Neural cell (in vitro differentiated cells): ENCODE results near the gene TMEM9. TPM values are rescaled to one million over a fixed set of nuclear protein-coding genes. Genes with fewer than 3 reads are reported as not detected.

Experiments used
- H2AFZ ChIP-seq: fragments of 200-600, 300-800 bp; sonication (generic), shearing (Covaris generic); 2 replicates; pipeline ENCODE4 v1.6.0; 2014; ENCODE audit warnings: low read depth, mild to moderate bottlenecking, antibody characterized with exemption, low read length, moderate library complexity
- H3F3A ChIP-seq: fragments of 200-600 bp; shearing (Covaris generic); 2 replicates; pipeline ENCODE4 v1.6.1; 2016; ENCODE audit warnings: mild to moderate bottlenecking, moderate library complexity, mixed read lengths, antibody characterized with exemption, low read length; ENCODE audit not compliant: insufficient read depth, poor library complexity, severe bottlenecking
- H3K27ac ChIP-seq: fragments of 200-600, 300-800 bp; sonication (generic), shearing (Covaris generic); 2 replicates; pipeline ENCODE4 v1.5.1; 2014; ENCODE audit warnings: mild to moderate bottlenecking, low read length, moderate library complexity
- H3K27me3 ChIP-seq: fragments of 300-800, 200-600 bp; sonication (generic), shearing (Covaris generic); 2 replicates; pipeline ENCODE4 v1.6.0; 2014; ENCODE audit warnings: mild to moderate bottlenecking, low read depth, low read length, moderate library complexity; ENCODE audit not compliant: insufficient read depth
- H3K36me3 ChIP-seq: fragments of 300-800, 200-600 bp; sonication (generic), shearing (Covaris generic); 2 replicates; pipeline ENCODE4 v1.5.1; 2014; ENCODE audit warnings: mild to moderate bottlenecking, antibody characterized with exemption, low read length, moderate library complexity; ENCODE audit not compliant: insufficient read depth
- H3K4me2 ChIP-seq: fragments of 300-800, 200-600 bp; sonication (generic), shearing (Covaris generic); 2 replicates; pipeline ENCODE4 v1.6.0; 2014; ENCODE audit warnings: mild to moderate bottlenecking, low read length
- H3K4me3 ChIP-seq: fragments of 300-800, 200-600 bp; sonication (generic), shearing (Covaris generic); 2 replicates; pipeline ENCODE4 v1.5.1; 2014; ENCODE audit warnings: mild to moderate bottlenecking, low read length, moderate library complexity
- H3K79me2 ChIP-seq: fragments of 200-600 bp; shearing (Covaris generic); replicated peaks from 2 replicates; pipeline ENCODE4 v1.6.0; 2014; ENCODE audit warnings: mild to moderate bottlenecking, low read length, moderate library complexity; ENCODE audit not compliant: insufficient read depth
- H3K9ac ChIP-seq: fragments of 300-800, 200-600 bp; sonication (generic), shearing (Covaris generic); 2 replicates; pipeline ENCODE4 v1.6.1; 2016; ENCODE audit warnings: mild to moderate bottlenecking, low read length, mixed read lengths
- H3K9me2 ChIP-seq: fragments of 200-600 bp; shearing (Covaris generic); 2 replicates; pipeline ENCODE4 v1.6.1; 2016; ENCODE audit warnings: mild to moderate bottlenecking, low read length, mixed read lengths; ENCODE audit not compliant: insufficient read depth
- H3K9me3 ChIP-seq: fragments of 200-600, 300-800 bp; sonication (generic), shearing (Covaris generic); 2 replicates; pipeline ENCODE4 v1.6.1; 2016; ENCODE audit warnings: mild to moderate bottlenecking, mixed run types, low read length, moderate library complexity, mixed read lengths
- H4K20me1 ChIP-seq: fragments of 200-600 bp; shearing (Covaris generic); 2 replicates; pipeline ENCODE4 v1.6.1; 2016; ENCODE audit warnings: mild to moderate bottlenecking, mixed run types; ENCODE audit not compliant: insufficient read depth
- EP300 ChIP-seq: fragments of 450-650 bp; conservative IDR thresholded peaks from 2 replicates; pipeline ENCODE4 v1.6.1; 2014; ENCODE audit warnings: antibody characterized with exemption, mild to moderate bottlenecking, moderate library complexity; ENCODE audit not compliant: poor library complexity, severe bottlenecking
- EZH2 ChIP-seq: fragments of 200-600, 300-800 bp; shearing (Covaris generic), sonication (generic); IDR thresholded peaks from 2 replicates; pipeline ENCODE4 v1.6.1; 2014; ENCODE audit warnings: antibody characterized with exemption, low read length, borderline replicate concordance, mild to moderate bottlenecking; ENCODE audit not compliant: insufficient read depth, poor library complexity, severe bottlenecking
- POLR2AphosphoS5 ChIP-seq: IDR thresholded peaks from 2 replicates; pipeline ENCODE4 v1.6.1; 2012
- RAD21 ChIP-seq: fragments of 450-650 bp; conservative IDR thresholded peaks from 2 replicates; pipeline ENCODE4 v1.6.1; 2014; ENCODE audit warnings: antibody characterized with exemption, mild to moderate bottlenecking, moderate library complexity
- TAF1 ChIP-seq: IDR thresholded peaks from 2 replicates; pipeline ENCODE4 v1.6.1; 2012; ENCODE audit warnings: low read depth
- polyA plus RNA-seq: library from polyadenylated mRNA; depleted of rRNA; stranded (reverse); fragments of >200 nt; gene quantifications from 2 replicates; pipeline ENCODE4 v1.2.3, GENCODE V29; 2014
- TF ChIP-seq, protein P1 (sequence below): fragments of 450-650 bp; IDR thresholded peaks from 2 replicates; pipeline ENCODE4 v1.5.1; 2014; ENCODE audit warnings: antibody characterized with exemption, mild to moderate bottlenecking, moderate library complexity; ENCODE audit not compliant: poor library complexity, severe bottlenecking
- TF ChIP-seq, protein P2 (sequence below): IDR thresholded peaks from 2 replicates; pipeline ENCODE4 v1.6.1; 2012; ENCODE audit warnings: borderline replicate concordance

Gene TMEM9
- polyA plus RNA-seq, 1 donor from 2014 or later: 182 TPM

- no peak for TF ChIP-seq EP300
- Histone ChIP-seq H2AFZ (no peak within 1 kb of the TSS), H3F3A (no peaks in the 10 kb centered on the region), H3K27ac (no peak within 1 kb of the TSS), H4K20me1 (no peaks in the 10 kb centered on the region), H3K9me3 (no peaks in the 10 kb centered on the region), H3K79me2 (no peaks in the 10 kb centered on the region), H3K9ac (no peak within 1 kb of the TSS), H3K9me2 (no peaks in the 10 kb centered on the region), H3K36me3 (no peaks in the 10 kb centered on the region), H3K27me3 (no peaks in the 10 kb centered on the region), H3K4me3 (no peak within 1 kb of the TSS), H3K4me2 (no peak within 1 kb of the TSS)
Measured at GRCh38 chr1:201126832-201127754, 27.2 kb downstream of the TMEM9 start, which contains the start of gene ASCL5. ASCL5 (minus strand) TSS chr1:201127184; CDS start chr1:201115372, 11,812 bp downstream.

GRCh38 chr1:201126463-201126831 lies 27.8 kb downstream of the TMEM9 start:
- TF ChIP-seq RAD21 (no peak), EZH2 (no peak), POLR2AphosphoS5 (no peak), EP300 (no peak)
- H3K4me2 ChIP-seq: no peak overlapping the region
- no peak overlapping the region for H3K27ac ChIP-seq
- no peaks in the 10 kb centered on the region for H3K9me3 ChIP-seq
- no peak overlapping the region for H3K9ac ChIP-seq
- H3K9me2 ChIP-seq: no peaks in the 10 kb centered on the region
- no peaks in the 10 kb centered on the region for H3K27me3 ChIP-seq
- no peaks in the 10 kb centered on the region for H3F3A ChIP-seq
- no peaks in the 10 kb centered on the region for H4K20me1 ChIP-seq
- no peak overlapping the region for H2AFZ ChIP-seq
- no peaks in the 10 kb centered on the region for H3K36me3 ChIP-seq
- no peaks in the 10 kb centered on the region for H3K79me2 ChIP-seq
- H3K4me3 ChIP-seq: no peak overlapping the region

DNA sequence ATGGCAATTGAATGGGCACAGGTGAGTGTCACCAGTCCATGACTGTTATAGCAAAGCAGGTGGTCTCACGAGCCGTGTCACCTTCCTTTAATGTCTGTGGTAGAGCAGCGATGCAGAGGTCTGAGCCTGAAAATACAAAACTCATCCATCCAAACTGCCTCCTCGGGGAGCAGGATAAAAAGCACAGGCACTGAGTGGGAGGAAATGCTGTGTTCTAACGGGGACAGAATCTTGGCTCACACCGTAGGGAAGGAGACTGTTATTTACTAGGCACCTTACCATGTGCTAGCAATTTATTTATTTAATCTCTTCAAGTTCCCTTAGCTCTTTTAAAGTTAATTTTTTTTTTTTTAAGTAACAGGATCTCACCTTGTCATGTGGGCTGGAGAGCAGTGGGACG lies 28.5 kb downstream of the TMEM9 start:
- Histone ChIP-seq H2AFZ (no peak overlapping the region), H3K27me3 (no peaks in the 10 kb centered on the region), H3K36me3 (no peaks in the 10 kb centered on the region), H3K9ac (no peak overlapping the region), H3F3A (no peaks in the 10 kb centered on the region), H4K20me1 (no peaks in the 10 kb centered on the region), H3K4me2 (no peak overlapping the region), H3K27ac (no peak overlapping the region), H3K79me2 (no peaks in the 10 kb centered on the region), H3K9me2 (no peaks in the 10 kb centered on the region), H3K4me3 (no peak overlapping the region), H3K9me3 (no peaks in the 10 kb centered on the region)
- TF ChIP-seq, protein P1, sequence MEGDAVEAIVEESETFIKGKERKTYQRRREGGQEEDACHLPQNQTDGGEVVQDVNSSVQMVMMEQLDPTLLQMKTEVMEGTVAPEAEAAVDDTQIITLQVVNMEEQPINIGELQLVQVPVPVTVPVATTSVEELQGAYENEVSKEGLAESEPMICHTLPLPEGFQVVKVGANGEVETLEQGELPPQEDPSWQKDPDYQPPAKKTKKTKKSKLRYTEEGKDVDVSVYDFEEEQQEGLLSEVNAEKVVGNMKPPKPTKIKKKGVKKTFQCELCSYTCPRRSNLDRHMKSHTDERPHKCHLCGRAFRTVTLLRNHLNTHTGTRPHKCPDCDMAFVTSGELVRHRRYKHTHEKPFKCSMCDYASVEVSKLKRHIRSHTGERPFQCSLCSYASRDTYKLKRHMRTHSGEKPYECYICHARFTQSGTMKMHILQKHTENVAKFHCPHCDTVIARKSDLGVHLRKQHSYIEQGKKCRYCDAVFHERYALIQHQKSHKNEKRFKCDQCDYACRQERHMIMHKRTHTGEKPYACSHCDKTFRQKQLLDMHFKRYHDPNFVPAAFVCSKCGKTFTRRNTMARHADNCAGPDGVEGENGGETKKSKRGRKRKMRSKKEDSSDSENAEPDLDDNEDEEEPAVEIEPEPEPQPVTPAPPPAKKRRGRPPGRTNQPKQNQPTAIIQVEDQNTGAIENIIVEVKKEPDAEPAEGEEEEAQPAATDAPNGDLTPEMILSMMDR: no peak
- TF ChIP-seq TAF1: no peak

- no peak overlapping the region for H3K4me2 ChIP-seq
- H3K27me3 ChIP-seq: no peaks in the 10 kb centered on the region
- no peak overlapping the region for H3K27ac ChIP-seq
- no peaks in the 10 kb centered on the region for H3K9me2 ChIP-seq
- no peak overlapping the region for H3K9ac ChIP-seq
- H3K36me3 ChIP-seq: no peaks in the 10 kb centered on the region
- no peaks in the 10 kb centered on the region for H3F3A ChIP-seq
- no peaks in the 10 kb centered on the region for H4K20me1 ChIP-seq
- H3K9me3 ChIP-seq: no peaks in the 10 kb centered on the region
- no peak overlapping the region for H2AFZ ChIP-seq
- no peaks in the 10 kb centered on the region for H3K79me2 ChIP-seq
- TF ChIP-seq, protein P1: no peak
- TF ChIP-seq, protein P2, sequence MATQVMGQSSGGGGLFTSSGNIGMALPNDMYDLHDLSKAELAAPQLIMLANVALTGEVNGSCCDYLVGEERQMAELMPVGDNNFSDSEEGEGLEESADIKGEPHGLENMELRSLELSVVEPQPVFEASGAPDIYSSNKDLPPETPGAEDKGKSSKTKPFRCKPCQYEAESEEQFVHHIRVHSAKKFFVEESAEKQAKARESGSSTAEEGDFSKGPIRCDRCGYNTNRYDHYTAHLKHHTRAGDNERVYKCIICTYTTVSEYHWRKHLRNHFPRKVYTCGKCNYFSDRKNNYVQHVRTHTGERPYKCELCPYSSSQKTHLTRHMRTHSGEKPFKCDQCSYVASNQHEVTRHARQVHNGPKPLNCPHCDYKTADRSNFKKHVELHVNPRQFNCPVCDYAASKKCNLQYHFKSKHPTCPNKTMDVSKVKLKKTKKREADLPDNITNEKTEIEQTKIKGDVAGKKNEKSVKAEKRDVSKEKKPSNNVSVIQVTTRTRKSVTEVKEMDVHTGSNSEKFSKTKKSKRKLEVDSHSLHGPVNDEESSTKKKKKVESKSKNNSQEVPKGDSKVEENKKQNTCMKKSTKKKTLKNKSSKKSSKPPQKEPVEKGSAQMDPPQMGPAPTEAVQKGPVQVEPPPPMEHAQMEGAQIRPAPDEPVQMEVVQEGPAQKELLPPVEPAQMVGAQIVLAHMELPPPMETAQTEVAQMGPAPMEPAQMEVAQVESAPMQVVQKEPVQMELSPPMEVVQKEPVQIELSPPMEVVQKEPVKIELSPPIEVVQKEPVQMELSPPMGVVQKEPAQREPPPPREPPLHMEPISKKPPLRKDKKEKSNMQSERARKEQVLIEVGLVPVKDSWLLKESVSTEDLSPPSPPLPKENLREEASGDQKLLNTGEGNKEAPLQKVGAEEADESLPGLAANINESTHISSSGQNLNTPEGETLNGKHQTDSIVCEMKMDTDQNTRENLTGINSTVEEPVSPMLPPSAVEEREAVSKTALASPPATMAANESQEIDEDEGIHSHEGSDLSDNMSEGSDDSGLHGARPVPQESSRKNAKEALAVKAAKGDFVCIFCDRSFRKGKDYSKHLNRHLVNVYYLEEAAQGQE: no peak
- TF ChIP-seq TAF1: no peak
- no peak overlapping the region for H3K4me3 ChIP-seq
Measured at GRCh38 chr1:201125019-201125418, 29.3 kb downstream of the TMEM9 start.
